Adrenal gland (tissue), 12 donors: ENCODE data around the gene PALMD. TPM values are rescaled to one million over a fixed set of nuclear protein-coding genes. Genes with fewer than 3 reads are reported as not detected.

Source experiments
- DNase-seq, 7 donors: peaks; one replicate each; pipeline ENCODE4 v3.0.0-alpha.2; 2019 to 2020
- H3K27ac ChIP-seq, 5 donors: fragments of 200-600 bp; sonication (generic) in 4 of 5; 1 replicate in 3 of 5; 2 replicates in 2 of 5; pipeline versions ENCODE4 v1.5.1 to v1.8.0; 2016 to 2020; ENCODE audit warnings: mild to moderate bottlenecking in 1 of 5
- H3K27me3 ChIP-seq: fragments of 200-600 bp; 2 replicates; pipeline ENCODE4 v1.8.0; 2021
- H3K36me3 ChIP-seq, 2 donors: fragments of 200-600 bp; replicated peaks in 1 of 2; 1 replicate in 1 of 2; 2 replicates in 1 of 2; pipeline versions ENCODE4 v1.5.1 to v1.8.0; 2018 to 2022
- H3K4me1 ChIP-seq, 2 donors: fragments of 200-600 bp; replicated peaks in 1 of 2; 1 replicate in 1 of 2; 2 replicates in 1 of 2; pipeline versions ENCODE4 v1.5.1 to v1.8.0; 2018 to 2021
- H3K4me3 ChIP-seq, 4 donors: fragments of 200-600 bp; sonication (generic) in 3 of 4; one replicate each; pipeline ENCODE4 v1.5.1; 2016 to 2018
- H3K9me3 ChIP-seq, 3 donors: fragments of 200-600 bp; sonication (generic) in 1 of 3; replicated peaks in 1 of 3; 1 replicate in 2 of 3; 2 replicates in 1 of 3; pipeline versions ENCODE4 v1.5.1 to v1.8.0; 2016 to 2021
- CTCF ChIP-seq, 6 experiments: fragments of 450-650 bp in 4 of 6; fragments of 200-600 bp in 2 of 6; sonication (generic) in 1 of 6; IDR thresholded peaks; 1 replicate in 5 of 6; 2 replicates in 1 of 6; pipeline versions ENCODE4 v1.5.1 to v1.8.0; 2016 to 2021; ENCODE audit warnings: antibody characterized with exemption in 6 of 6, mild to moderate bottlenecking in 2 of 6, moderate library complexity in 1 of 6
- POLR2A ChIP-seq, 2 donors: fragments of 450-650 bp; IDR thresholded peaks; one replicate each; pipeline ENCODE4 v1.6.1; 2017; ENCODE audit warnings: antibody characterized with exemption in 2 of 2, mild to moderate bottlenecking in 2 of 2, moderate library complexity in 1 of 2
- WGBS, 4 donors: extraction: QIAGEN DNeasy Blood & Tissue Kit in 2 of 4; methylation state at CpG; one replicate each; pipeline versions ENCODE4 v1.1.5 to v1.1.7; 2013 to 2017; 5-methylcytosine and 5-hydroxymethylcytosine counted together
- intact Hi-C, 2 donors: fragments of 100-400 bp; cut with DNase I; formaldehyde crosslinking; loops; one replicate each; pipeline versions ENCODE4 v1.14.1 to v1.15.0; 2022 to 2023
- polyA plus RNA-seq, 3 donors: library from polyadenylated mRNA; stranded (reverse); fragments of 200-250 nt in 2 of 3; fragments of 350-450 nt in 1 of 3; fragmentation: Illumina TruSeq in 1 of 3; extraction: RNeasy Lipid Tissue Mini Kit (QIAGEN cat#74804) in 1 of 3; gene quantifications; one replicate each; pipeline ENCODE4 v1.2.3, GENCODE V29; 2013 to 2014
- total RNA-seq, 9 donors: library from RNA; depleted of rRNA in 4 of 9; stranded (reverse); fragments of >200 nt in 4 of 9; fragments of 120-200 nt in 1 of 9; fragmentation: NEBNext Ultra II Directional in 1 of 9; extraction: Animal tissue kit (Norgen Biotek cat#: 25700) in 1 of 9; gene quantifications; one replicate each; pipeline versions ENCODE4 v1.1.0 to v1.2.4, GENCODE V29; 2013 to 2023
- donor health status: healthy with polysubstance abuse.
- donor health status: Bipolar disorder and iron deficiency.
- donor health status: DM: yes; HTN: yes; CAD: no.
- donor health status: DM: no; HTN: no; CAD: no.
- donor health status: DM: no; HTN: no; CAD: no.
- donor health status: DM: yes; HTN: yes; CAD: no.

PALMD gene
- total and polyA plus RNA-seq, 12 donors, result 35.8 to 189 (median 66.0) TPM

DNA sequence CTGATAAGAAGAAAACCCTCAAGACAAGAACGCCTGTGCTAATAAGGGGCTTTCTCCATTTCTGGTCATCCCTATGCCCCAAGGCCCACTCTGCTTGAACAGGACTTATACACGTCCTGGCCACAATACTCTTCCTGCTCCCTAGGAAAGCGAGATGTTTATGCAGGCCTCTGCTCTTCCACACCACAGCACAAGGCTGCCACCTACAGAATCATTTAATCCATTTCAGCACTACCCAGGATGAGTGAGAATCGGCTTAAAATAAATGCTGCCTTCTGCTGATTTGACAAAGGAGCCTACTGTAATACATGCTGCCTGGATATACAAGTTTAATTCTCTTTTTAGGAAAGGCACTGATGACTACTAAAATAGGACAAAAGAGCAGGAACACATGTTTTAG lies 91.1 kb downstream of the PALMD start:
- peaks cover 0 to 6% of the 10 kb centered on the region in 2 donors for H3K36me3 ChIP-seq
- intact Hi-C loops, result no loop called here
- H3K9me3 ChIP-seq, result no peaks in the 10 kb centered on the region
- DNase-seq, result peak; percentile 32 to 65 (median 50)
- H3K4me1 ChIP-seq, result no peaks in the 10 kb centered on the region
- H3K27ac ChIP-seq, result no peak overlapping the region
- H3K27me3 ChIP-seq, result no peaks in the 10 kb centered on the region
- H3K4me3 ChIP-seq, result no peak overlapping the region
- WGBS, 4 donors, result 19 to 29% (median 26%) methylated on average over 4 of the region's 4 CpGs
- TF ChIP-seq CTCF (IDR thresholded peaks at IDR 0.05) (peak; percentile 27 to 66 (median 56)), POLR2A (IDR thresholded peaks at IDR 0.05) (no peak)

DNA sequence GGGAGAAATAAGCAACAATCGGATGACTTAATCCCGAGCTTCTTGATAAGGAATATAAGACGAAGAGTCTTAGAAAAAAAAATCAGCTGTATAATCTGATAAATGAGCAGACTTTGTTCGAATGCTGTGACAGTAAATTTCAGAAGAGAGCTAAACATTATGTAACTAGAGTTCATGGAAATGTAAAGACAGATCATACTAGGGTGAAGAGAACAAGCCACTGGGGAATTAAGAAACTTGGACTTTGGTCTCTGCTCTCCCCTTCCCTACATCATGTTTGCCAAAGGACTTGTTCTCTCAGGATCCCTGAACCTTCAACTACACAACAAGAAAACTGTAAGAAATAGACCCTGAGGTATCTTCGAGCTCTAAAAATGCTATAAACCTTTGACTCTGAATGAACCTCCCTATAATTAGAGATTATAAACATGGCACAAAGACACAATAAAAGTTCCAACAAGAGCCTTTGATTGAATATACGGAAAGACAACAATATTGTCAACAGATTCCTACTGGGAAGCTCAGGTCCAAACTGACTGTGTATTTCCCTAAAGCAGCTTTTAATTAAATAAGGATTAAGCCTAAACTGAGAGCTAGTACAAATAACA lies 93.0 kb downstream of the PALMD start:
- Histone ChIP-seq H3K9me3 (no peaks in the 10 kb centered on the region), H3K4me3 (no peak overlapping the region), H3K4me1 (no peaks in the 10 kb centered on the region), H3K27me3 (no peaks in the 10 kb centered on the region), H3K36me3 (peaks cover 0 to 8% of the 10 kb centered on the region in 2 donors), H3K27ac (no peak overlapping the region)
- 62 to 87% (median 80%) methylated on average over 6 of the region's 6 CpGs for WGBS, 4 donors
- TF ChIP-seq CTCF (IDR thresholded peaks at IDR 0.05), result no peak
- no peak for TF ChIP-seq POLR2A (IDR thresholded peaks at IDR 0.05)
- intact Hi-C loops, result no loop called here
- no peak for DNase-seq

DNA sequence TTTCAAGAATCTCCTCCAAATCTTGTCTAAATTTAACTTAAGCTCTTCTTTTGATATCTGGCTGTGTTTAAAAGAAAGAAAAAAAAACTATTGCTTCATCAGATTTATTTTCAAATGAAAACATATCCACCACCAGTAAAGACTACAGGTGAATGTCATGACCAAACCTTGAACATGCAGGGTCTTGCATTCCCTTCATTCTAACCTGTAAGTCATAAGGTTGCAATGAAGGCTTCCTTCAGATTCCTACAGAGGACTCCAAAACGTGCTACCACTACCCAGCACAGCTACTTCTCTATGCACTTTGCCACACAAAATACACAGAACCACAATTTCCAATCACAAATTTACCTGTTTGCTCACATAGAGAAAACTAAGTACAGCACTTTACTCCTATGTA lies 94.2 kb downstream of the PALMD start:
- no peaks in the 10 kb centered on the region for H3K4me1 ChIP-seq
- DNase-seq, result no peak
- intact Hi-C loops, result no loop called here
- 67 to 75% (median 71%) methylated on average over 1 of the region's 1 CpG for WGBS, 4 donors
- H3K36me3 ChIP-seq, result peaks cover 0 to 8% of the 10 kb centered on the region in 2 donors
- H3K9me3 ChIP-seq, result no peaks in the 10 kb centered on the region
- no peak overlapping the region for H3K4me3 ChIP-seq
- H3K27me3 ChIP-seq, result no peaks in the 10 kb centered on the region
- TF ChIP-seq CTCF (IDR thresholded peaks at IDR 0.05), result no peak
- no peak for TF ChIP-seq POLR2A (IDR thresholded peaks at IDR 0.05)
- no peak overlapping the region for H3K27ac ChIP-seq

Other genes with a start within 250 kb of the PALMD start
- 10 to 100 TPM in 8 of 9 donors, 1 to 10 TPM in 1; 9.2 to 26.8 (median 18.0) TPM for gene FRRS1, start 120.5 kb downstream of the PALMD start, total RNA-seq
- 1 to 10 TPM in 2 of 3 donors, under 1 TPM in 1; 0.81 to 8.6 (median 1.6) TPM for gene FRRS1, start 120.5 kb downstream of the PALMD start, polyA plus RNA-seq
- 10 to 100 TPM; 11.4 to 27.5 (median 17.6) TPM for gene AGL, start 204.2 kb downstream of the PALMD start, total RNA-seq
- gene AGL, start 204.2 kb downstream of the PALMD start, polyA plus RNA-seq, result 10 to 100 TPM in 1 of 3 donors, 1 to 10 TPM in 2; 4.5 to 11.5 (median 6.1) TPM